HepG2 (cell line): ENCODE results near the gene PGPEP1. TPM values are rescaled to one million over a fixed set of nuclear protein-coding genes. Genes with fewer than 3 reads are reported as not detected.
A peak's percentile ranks its signal among the peaks of the same experiment; 100 is the strongest.

ENCODE experiments used
- CEBPG ChIP-seq: IDR thresholded peaks from 2 replicates; pipeline ENCODE4 v1.6.1; 2016
- KLF16 ChIP-seq, 2 experiments: sonication (generic) in 1 of 2; formaldehyde crosslinking in 1 of 2; IDR thresholded peaks; 2 replicates each; pipeline versions ENCODE4 v1.6.1 to v1.8.0; 2016 to 2023; ENCODE audit warnings: missing genetic modification reagents in 2 of 2, missing compliant biosample characterization in 1 of 2
- MEIS2 ChIP-seq: sonication (generic); formaldehyde crosslinking; IDR thresholded peaks from 2 replicates; pipeline ENCODE4 v1.9.0; 2021; ENCODE audit warnings: mild to moderate bottlenecking, missing genetic modification reagents
- MYPOP ChIP-seq: sonication (generic); formaldehyde crosslinking; IDR thresholded peaks from 2 replicates; pipeline ENCODE4 v1.8.1; 2023; ENCODE audit warnings: mild to moderate bottlenecking, moderate library complexity, missing genetic modification reagents
- MZF1 ChIP-seq: sonication (generic); formaldehyde crosslinking; IDR thresholded peaks from 2 replicates; pipeline ENCODE4 v1.8.1; 2023; ENCODE audit warnings: mild to moderate bottlenecking, missing genetic modification reagents, borderline replicate concordance
- RBFOX2 ChIP-seq: fragments of 200-400 bp; formaldehyde crosslinking; IDR thresholded peaks from 2 replicates; pipeline ENCODE4 v1.6.1; 2017; ENCODE audit warnings: low read depth, mild to moderate bottlenecking, low read length
- SP5 ChIP-seq: IDR thresholded peaks from 2 replicates; pipeline ENCODE4 v1.6.1; 2016; ENCODE audit warnings: low read depth, borderline replicate concordance
- ZBTB44 ChIP-seq: sonication (generic); formaldehyde crosslinking; IDR thresholded peaks from 2 replicates; pipeline ENCODE4 v1.4.0; 2020; ENCODE audit warnings: missing genetic modification reagents
- ZFP41 ChIP-seq: sonication (generic); formaldehyde crosslinking; IDR thresholded peaks from 2 replicates; pipeline ENCODE4 v1.4.0; 2020; ENCODE audit warnings: mild to moderate bottlenecking, missing genetic modification reagents, borderline replicate concordance
- ZNF3 ChIP-seq: IDR thresholded peaks from 2 replicates; pipeline ENCODE4 v1.7.0; 2017; ENCODE audit warnings: inconsistent platforms
- ZNF496 ChIP-seq: sonication (generic); formaldehyde crosslinking; IDR thresholded peaks from 2 replicates; pipeline ENCODE4 v1.8.1; 2023; ENCODE audit warnings: mild to moderate bottlenecking, moderate library complexity, missing genetic modification reagents; ENCODE audit not compliant: insufficient replicate concordance
- ZNF652 ChIP-seq: IDR thresholded peaks from 2 replicates; pipeline ENCODE4 v1.6.1; 2016; ENCODE audit warnings: low read depth, borderline replicate concordance
- ZNF687 ChIP-seq: sonication (generic); formaldehyde crosslinking; IDR thresholded peaks from 2 replicates; pipeline ENCODE4 v1.5.1; 2020; ENCODE audit warnings: mild to moderate bottlenecking, missing genetic modification reagents, moderate library complexity
- ZNF761 ChIP-seq: sonication (generic); formaldehyde crosslinking; conservative IDR thresholded peaks from 2 replicates; pipeline ENCODE4 v1.4.0; 2020; ENCODE audit warnings: mild to moderate bottlenecking, missing genetic modification reagents
- polyA plus RNA-seq, 8 experiments: library from polyadenylated mRNA; depleted of rRNA in 3 of 8; stranded (reverse) in 7 of 8; unstranded in 1 of 8; fragments of >200 nt; fragmentation: Illumina TruSeq in 4 of 8; extraction: Trizol in 4 of 8; gene quantifications; 2 replicates each; pipeline versions ENCODE4 v1.2.1 to v1.2.3, GENCODE V29; 2011 to 2016; ENCODE audit warnings: low read depth in 4 of 8, missing spikeins in 1 of 8, mixed read lengths in 1 of 8; ENCODE audit not compliant: insufficient read depth in 1 of 8
- total RNA-seq, 5 experiments: library from RNA; depleted of rRNA; stranded (reverse); fragments of >200 nt; fragmentation: Illumina TruSeq; extraction: Trizol; gene quantifications; 2 replicates each; pipeline ENCODE4 v1.2.3, GENCODE V29; 2016; ENCODE audit warnings: low read depth in 1 of 5
- TF ChIP-seq, protein P1 (sequence below): IDR thresholded peaks from 2 replicates; pipeline ENCODE4 v1.6.1; 2016; ENCODE audit warnings: low read depth
- TF ChIP-seq, protein P2 (sequence below): sonication (generic); formaldehyde crosslinking; IDR thresholded peaks from 2 replicates; pipeline ENCODE4 v1.4.0; 2020; ENCODE audit warnings: missing genetic modification reagents

Gene PGPEP1
- total and polyA plus RNA-seq, 2 of the 13 experiments (the other 11 are each of a cell fraction or from before 2014, with no cell fraction given): 53.1 to 56.6 TPM

DNA sequence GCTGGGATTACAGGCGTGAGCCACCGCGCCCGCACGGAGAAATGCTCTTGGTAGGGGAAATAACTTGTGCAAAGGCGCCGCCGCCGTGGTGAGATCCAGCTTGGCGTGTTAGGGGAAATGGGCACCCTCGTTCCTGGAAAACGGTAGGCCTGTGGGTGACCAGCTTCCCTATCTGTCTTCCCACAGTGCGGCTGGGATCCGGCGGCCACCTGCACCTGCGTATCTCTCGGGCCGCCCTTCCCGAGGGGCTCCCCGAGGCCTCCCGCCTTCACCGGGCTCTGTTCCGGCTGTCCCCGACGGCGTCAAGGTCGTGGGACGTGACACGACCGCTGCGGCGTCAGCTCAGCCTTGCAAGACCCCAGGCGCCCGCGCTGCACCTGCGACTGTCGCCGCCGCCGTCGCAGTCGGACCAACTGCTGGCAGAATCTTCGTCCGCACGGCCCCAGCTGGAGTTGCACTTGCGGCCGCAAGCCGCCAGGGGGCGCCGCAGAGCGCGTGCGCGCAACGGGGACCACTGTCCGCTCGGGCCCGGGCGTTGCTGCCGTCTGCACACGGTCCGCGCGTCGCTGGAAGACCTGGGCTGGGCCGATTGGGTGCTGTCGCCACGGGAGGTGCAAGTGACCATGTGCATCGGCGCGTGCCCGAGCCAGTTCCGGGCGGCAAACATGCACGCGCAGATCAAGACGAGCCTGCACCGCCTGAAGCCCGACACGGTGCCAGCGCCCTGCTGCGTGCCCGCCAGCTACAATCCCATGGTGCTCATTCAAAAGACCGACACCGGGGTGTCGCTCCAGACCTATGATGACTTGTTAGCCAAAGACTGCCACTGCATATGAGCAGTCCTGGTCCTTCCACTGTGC, 47.9 kb downstream of the PGPEP1 start (continued):
- no peak for TF ChIP-seq ZBTB44 (CRISPR knock-in tag)
- peak; percentile 46; the same call in 1 of the 2 replicates for TF ChIP-seq ZNF3 (CRISPR knock-in tag)
- peak in 1 of 2 experiments; percentile 74; a peak in 1 of 4 replicates for TF ChIP-seq KLF16 (CRISPR knock-in tag; IDR thresholded peaks at IDR 0.05)
- TF ChIP-seq, protein P1, sequence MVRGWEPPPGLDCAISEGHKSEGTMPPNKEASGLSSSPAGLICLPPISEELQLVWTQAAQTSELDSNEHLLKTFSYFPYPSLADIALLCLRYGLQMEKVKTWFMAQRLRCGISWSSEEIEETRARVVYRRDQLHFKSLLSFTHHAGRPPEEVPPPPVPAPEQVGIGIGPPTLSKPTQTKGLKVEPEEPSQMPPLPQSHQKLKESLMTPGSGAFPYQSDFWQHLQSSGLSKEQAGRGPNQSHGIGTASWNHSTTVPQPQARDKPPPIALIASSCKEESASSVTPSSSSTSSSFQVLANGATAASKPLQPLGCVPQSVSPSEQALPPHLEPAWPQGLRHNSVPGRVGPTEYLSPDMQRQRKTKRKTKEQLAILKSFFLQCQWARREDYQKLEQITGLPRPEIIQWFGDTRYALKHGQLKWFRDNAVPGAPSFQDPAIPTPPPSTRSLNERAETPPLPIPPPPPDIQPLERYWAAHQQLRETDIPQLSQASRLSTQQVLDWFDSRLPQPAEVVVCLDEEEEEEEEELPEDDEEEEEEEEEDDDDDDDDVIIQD: no peak; the same call in 1 of the 2 replicates
- TF ChIP-seq ZNF761 (CRISPR knock-in tag): no peak
- TF ChIP-seq CEBPG (CRISPR knock-in tag): no peak; the same call in 1 of the 2 replicates
- TF ChIP-seq ZNF687 (CRISPR knock-in tag): peak; percentile 97
- no peak for TF ChIP-seq ZNF652 (CRISPR knock-in tag)
- TF ChIP-seq RBFOX2: peak; percentile 100
- TF ChIP-seq SP5 (CRISPR knock-in tag): peak; percentile 24; the same call in 1 of the 2 replicates
- no peak for TF ChIP-seq ZNF496 (CRISPR knock-in tag)
- TF ChIP-seq ZFP41: no peak
- TF ChIP-seq MYPOP (CRISPR knock-in tag): peak; percentile 80
- no peak for TF ChIP-seq MZF1 (CRISPR knock-in tag)
- TF ChIP-seq, protein P2, sequence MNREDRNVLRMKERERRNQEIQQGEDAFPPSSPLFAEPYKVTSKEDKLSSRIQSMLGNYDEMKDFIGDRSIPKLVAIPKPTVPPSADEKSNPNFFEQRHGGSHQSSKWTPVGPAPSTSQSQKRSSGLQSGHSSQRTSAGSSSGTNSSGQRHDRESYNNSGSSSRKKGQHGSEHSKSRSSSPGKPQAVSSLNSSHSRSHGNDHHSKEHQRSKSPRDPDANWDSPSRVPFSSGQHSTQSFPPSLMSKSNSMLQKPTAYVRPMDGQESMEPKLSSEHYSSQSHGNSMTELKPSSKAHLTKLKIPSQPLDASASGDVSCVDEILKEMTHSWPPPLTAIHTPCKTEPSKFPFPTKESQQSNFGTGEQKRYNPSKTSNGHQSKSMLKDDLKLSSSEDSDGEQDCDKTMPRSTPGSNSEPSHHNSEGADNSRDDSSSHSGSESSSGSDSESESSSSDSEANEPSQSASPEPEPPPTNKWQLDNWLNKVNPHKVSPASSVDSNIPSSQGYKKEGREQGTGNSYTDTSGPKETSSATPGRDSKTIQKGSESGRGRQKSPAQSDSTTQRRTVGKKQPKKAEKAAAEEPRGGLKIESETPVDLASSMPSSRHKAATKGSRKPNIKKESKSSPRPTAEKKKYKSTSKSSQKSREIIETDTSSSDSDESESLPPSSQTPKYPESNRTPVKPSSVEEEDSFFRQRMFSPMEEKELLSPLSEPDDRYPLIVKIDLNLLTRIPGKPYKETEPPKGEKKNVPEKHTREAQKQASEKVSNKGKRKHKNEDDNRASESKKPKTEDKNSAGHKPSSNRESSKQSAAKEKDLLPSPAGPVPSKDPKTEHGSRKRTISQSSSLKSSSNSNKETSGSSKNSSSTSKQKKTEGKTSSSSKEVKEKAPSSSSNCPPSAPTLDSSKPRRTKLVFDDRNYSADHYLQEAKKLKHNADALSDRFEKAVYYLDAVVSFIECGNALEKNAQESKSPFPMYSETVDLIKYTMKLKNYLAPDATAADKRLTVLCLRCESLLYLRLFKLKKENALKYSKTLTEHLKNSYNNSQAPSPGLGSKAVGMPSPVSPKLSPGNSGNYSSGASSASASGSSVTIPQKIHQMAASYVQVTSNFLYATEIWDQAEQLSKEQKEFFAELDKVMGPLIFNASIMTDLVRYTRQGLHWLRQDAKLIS (CRISPR knock-in tag): no peak; the same call in none of the 2 replicates
- no peak for TF ChIP-seq MEIS2 (CRISPR knock-in tag)
